ENCODE measurements around the gene DCTN5.
"Not testable (repeated sequence)": the region's sequence is repeated elsewhere in the genome, so short reads cannot be mapped to it uniquely, and the experiment has no call there.

The DCTN5 gene

DNA sequence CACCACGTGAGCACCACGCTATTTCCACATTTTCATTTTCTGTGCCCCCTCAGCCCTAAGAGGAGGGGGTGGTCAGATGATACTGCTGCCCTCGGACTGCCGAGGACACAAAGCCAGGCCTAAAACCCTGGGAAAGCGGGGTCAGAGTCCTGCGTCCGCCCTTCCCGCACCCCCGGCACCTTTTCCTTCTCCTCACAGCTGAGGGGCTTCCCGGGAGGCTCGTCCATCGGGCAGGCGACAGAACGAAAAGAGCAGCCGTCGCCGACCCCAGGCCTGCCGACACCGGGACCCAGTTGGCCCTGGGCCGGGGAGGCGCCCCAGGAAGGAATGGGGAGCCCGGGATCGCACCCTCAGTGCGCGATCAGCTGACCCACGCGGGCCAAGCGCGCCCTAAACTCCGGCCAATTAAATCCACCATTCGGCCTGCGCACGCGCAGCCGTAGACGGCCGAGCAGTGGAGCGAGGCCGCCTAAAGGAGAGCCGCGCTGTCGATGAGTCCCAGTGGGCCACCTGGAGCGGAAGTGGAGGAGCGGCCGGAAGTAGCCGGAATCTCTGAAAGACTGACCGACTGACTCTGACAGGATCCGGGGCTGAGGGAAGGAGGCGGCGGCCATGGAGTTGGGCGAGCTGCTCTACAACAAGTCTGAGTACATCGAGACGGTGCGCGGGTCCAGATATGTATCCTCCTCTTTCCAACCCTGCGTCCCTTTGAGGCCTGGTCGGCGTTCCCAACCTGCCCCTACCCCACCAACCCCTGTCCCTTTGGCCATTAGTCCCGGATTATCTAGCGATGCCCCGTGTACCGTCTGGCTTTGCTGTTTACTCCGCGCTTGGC is at the start of gene DCTN5, which contains the start of gene PALB2:
Gene DCTN5 (plus strand): TSS at position 536 of the 835 bp plus-strand sequence. CDS start 77 bp downstream, at position 613.
Gene PALB2 (minus strand): TSS at position 380 of the 835 bp plus-strand sequence. CDS start 153 bp downstream, at position 227.
- DNase-seq (ENCODE audit: low read depth in 1 of 2, low spot score in 1 of 2), result peak; percentile 59 to 80

- DNase-seq (ENCODE audit: low read depth in 1 of 2, low spot score in 1 of 2), result no peak
Observed at GRCh38 chr16:23594186-23594585, 47.1 kb upstream of the DCTN5 start.

GRCh38 chr16:23595246-23595950 is 45.9 kb upstream of the DCTN5 start:
- no peak for DNase-seq (ENCODE audit: low read depth in 1 of 2, low spot score in 1 of 2)

DNA sequence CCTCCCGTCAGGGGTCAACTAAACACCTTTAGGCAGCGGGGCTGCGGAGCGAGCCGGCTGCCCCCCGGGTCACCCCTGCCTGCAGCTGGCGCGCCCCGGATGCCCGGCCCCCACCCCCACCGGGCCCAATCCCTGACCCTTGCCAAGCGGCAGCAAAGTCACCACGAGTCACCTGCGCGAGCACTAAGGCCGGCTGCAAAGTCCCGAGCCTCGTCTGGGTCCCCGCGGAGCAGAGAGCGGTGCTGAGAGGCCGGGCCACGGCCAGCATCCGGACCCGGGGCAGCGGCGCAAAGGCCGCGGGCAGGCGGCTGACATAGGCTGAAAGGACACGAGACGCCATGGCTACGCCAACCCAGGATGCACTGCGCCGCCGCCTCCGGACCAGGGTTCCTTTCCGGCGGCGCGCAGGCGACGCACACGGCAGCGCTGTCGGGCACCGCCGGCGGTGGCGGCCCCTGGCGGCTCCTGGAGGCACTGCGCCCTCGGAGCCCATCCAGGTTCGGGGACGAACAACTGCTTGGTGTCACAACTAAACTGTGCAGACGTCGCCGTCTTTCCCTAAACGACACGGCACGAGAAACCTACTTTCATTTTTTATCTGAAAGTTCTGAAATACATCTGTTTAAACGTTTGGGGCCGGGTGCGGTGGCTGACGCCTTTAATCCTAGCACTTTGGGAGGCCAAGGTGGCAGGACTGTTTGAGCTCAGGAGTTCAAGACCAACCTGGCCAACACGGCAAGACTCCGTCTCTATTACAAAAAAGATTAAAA is 45.1 kb upstream of the DCTN5 start, which contains the start of gene NDUFAB1:
Gene NDUFAB1 (minus strand): TSS at position 366 of the 770 bp plus-strand sequence. CDS start 26 bp downstream, at position 340.
- DNase-seq (ENCODE audit: low read depth in 1 of 2, low spot score in 1 of 2), result peak; percentile 86 to 88

- DNase-seq (ENCODE audit: low read depth in 1 of 2, low spot score in 1 of 2), result no peak
Observed at GRCh38 chr16:23597003-23597756, 44.1 kb upstream of the DCTN5 start.

GRCh38 chr16:23607726-23608125 is 33.5 kb upstream of the DCTN5 start:
- DNase-seq (ENCODE audit: low read depth in 1 of 2, low spot score in 1 of 2), result no peak

- no peak for DNase-seq (ENCODE audit: low read depth in 1 of 2, low spot score in 1 of 2)
Observed at GRCh38 chr16:23608194-23608593, 33.1 kb upstream of the DCTN5 start.

- no peak for DNase-seq (ENCODE audit: low read depth in 1 of 2, low spot score in 1 of 2)
Observed at GRCh38 chr16:23609929-23610328, 31.3 kb upstream of the DCTN5 start.

DNA sequence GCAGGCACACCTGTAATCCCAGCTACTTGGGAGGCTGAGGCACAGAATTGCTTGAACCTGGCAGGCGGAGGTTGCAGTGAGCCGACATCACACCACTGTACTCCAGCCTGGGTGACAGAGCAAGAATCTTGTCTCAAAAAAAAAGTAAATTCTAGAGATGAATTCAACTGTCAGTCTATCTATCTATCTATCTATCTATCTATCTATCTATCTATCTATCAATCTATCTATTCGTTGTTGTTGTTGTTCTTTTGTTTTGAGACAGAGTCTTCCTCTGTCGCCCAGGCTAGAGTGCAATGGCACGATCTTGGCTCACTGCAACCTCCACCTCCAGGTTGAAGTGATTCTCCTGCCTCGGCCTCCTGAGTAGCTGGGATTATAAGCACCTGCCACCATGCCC is 30.4 kb upstream of the DCTN5 start:
- DNase-seq (ENCODE audit: low read depth in 1 of 2, low spot score in 1 of 2), result not testable (repeated sequence)

GRCh38 chr16:23611936-23612335 is 29.3 kb upstream of the DCTN5 start:
- DNase-seq (ENCODE audit: low read depth in 1 of 2, low spot score in 1 of 2), result no peak

- DNase-seq (ENCODE audit: low read depth in 1 of 2, low spot score in 1 of 2), result no peak
Observed at GRCh38 chr16:23615805-23616204, 25.5 kb upstream of the DCTN5 start.

DNA sequence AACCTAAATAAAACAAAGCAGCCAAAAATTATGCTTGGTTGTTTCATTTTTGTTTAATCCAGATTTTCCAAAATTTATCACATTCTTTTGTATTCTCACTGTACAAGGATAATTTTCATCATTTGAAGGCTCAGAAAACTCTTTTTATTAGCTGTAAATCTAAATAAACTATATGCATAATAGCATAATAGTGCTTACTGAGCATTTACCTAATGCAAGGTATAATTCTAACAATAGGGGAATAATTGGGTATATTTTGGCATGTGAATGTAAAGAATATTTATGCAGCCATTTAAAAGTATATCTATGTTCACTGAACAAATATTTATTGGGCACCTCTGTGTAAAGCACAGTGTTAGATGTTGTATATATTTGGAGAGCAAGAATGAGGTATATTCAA is 17.2 kb upstream of the DCTN5 start:
- DNase-seq (ENCODE audit: low read depth in 1 of 2, low spot score in 1 of 2), result no peak

- no peak for DNase-seq (ENCODE audit: low read depth in 1 of 2, low spot score in 1 of 2)
Observed at GRCh38 chr16:23629516-23629915, 11.8 kb upstream of the DCTN5 start.

DNA sequence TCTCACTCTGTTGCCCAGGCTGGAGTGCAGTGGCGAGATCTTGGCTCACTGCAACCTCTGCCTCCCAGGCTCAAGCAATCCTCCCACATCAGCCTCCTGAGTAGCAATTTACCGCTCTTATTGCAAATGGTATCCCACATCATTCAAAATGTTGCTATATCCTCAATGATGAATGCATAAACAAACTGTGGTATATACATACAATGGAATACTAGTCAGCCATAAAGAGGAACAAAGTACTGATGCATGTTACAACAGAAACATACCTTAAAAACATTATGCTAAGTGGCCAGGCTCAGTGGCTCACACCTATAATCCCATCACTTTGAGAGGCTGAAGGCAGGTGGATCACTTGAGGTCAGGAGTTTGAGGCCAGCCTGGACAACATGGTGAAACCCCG is 9.4 kb upstream of the DCTN5 start:
- DNase-seq (ENCODE audit: low read depth in 1 of 2, low spot score in 1 of 2), result not testable (repeated sequence)

GRCh38 chr16:23634461-23635036 is 6.7 kb upstream of the DCTN5 start:
- no peak for DNase-seq (ENCODE audit: low read depth in 1 of 2, low spot score in 1 of 2)

- DNase-seq (ENCODE audit: low read depth in 1 of 2, low spot score in 1 of 2), result no peak
Observed at GRCh38 chr16:23635958-23636357, 5.3 kb upstream of the DCTN5 start.

- DNase-seq (ENCODE audit: low read depth in 1 of 2, low spot score in 1 of 2), result no peak
Observed at GRCh38 chr16:23640615-23640930, 693 bp upstream of the DCTN5 start.

DNA sequence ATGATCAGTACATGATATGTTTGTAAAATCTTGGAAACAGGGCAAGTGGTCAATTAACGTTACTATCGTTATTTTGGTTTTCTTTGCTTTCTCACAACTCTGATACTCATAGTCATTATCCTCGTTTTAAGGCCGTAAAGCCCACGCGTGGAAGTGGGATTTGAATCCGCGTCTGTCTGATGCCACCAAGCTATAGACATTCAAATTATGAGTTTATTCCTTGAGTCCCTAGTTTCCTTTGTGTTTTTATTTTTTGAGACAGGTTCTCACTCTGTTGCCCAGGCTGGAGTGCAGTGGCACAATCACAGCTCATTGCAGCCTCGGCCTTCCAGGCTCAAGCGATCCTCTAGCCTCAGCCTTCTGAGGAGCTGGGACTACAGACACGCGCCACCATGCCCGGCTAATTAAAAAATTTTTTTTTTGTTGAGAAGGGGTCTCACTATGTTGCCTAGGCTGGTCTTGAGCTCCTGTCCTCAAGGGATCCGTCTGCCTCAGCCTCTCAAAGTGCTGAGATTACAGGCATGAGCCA is 1.0 kb downstream of the DCTN5 start:
- DNase-seq (ENCODE audit: low read depth in 1 of 2, low spot score in 1 of 2), result no peak

GRCh38 chr16:23650674-23651416 is 9.6 kb downstream of the DCTN5 start:
- DNase-seq (ENCODE audit: low read depth in 1 of 2, low spot score in 1 of 2), result no peak

Data from activated T-helper 1 cell treated with anti-CD3 and anti-CD28 coated beads, Interleukin-2, amount 50 U/mL, for 16 hours (primary cell).